Anterior cingulate cortex (tissue), 58 donors: ENCODE data around the gene VPREB3.

Experiments
- DNase-seq, 58 donors: peaks; one replicate each; lab custom pipeline; 2025; lab: John Stamatoyannopoulos, UW

The VPREB3 gene

DNA sequence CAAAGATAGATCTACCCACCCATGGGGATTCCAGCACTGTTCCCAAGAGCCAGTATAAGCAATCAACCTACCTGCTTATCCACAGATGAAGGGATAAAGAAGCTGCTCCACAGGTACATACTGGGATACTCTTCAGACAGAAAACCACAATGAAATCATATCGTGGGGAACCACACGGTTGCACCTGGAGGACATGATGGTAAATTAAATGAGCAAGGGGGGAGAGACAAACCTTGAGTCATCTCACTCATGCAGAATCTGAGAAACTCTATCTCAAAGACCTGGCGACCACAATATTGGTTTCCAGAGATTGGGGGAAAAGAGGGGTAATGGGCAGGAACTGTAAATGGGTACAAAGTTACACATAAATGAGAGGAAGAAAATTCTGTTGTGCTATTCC, 48.9 kb downstream of the VPREB3 start:
- no peak for DNase-seq

DNA sequence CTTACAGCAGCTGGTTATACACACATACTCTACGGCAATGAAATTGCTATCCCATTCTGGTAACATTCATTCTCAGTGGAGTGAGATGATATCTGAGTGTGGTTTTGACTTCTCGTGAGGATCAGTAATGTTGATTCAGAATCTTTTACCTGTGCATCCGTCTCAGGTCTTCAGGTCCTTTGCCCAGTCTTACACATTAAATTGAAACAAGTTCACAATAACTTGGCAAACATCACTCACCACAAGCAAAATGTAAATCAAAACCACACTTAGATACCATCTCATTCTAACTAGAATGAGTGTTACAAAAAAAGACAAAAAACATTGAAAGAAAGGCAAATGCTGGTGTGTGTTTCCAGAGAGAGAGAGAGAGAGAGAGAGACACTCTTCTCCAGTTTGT, 49.4 kb downstream of the VPREB3 start:
- no peak for DNase-seq

GRCh38 chr22:23704062-23704461, 50.2 kb downstream of the VPREB3 start:
- DNase-seq: no peak
